GM21360 (cell line): ENCODE data around the gene ZBTB11.
"Not testable (repeated sequence)": the region's sequence is repeated elsewhere in the genome, so short reads cannot be mapped to it uniquely, and the experiment has no call there.

ENCODE experiments used
- ATAC-seq: cut with Tn5 transposase; IDR thresholded peaks from one replicate; pipeline ENCODE4 v1.9.1; 2021; ENCODE audit warnings: mild to moderate bottlenecking, moderate library complexity; ENCODE audit not compliant: unreplicated experiment

The ZBTB11 gene, protein sequence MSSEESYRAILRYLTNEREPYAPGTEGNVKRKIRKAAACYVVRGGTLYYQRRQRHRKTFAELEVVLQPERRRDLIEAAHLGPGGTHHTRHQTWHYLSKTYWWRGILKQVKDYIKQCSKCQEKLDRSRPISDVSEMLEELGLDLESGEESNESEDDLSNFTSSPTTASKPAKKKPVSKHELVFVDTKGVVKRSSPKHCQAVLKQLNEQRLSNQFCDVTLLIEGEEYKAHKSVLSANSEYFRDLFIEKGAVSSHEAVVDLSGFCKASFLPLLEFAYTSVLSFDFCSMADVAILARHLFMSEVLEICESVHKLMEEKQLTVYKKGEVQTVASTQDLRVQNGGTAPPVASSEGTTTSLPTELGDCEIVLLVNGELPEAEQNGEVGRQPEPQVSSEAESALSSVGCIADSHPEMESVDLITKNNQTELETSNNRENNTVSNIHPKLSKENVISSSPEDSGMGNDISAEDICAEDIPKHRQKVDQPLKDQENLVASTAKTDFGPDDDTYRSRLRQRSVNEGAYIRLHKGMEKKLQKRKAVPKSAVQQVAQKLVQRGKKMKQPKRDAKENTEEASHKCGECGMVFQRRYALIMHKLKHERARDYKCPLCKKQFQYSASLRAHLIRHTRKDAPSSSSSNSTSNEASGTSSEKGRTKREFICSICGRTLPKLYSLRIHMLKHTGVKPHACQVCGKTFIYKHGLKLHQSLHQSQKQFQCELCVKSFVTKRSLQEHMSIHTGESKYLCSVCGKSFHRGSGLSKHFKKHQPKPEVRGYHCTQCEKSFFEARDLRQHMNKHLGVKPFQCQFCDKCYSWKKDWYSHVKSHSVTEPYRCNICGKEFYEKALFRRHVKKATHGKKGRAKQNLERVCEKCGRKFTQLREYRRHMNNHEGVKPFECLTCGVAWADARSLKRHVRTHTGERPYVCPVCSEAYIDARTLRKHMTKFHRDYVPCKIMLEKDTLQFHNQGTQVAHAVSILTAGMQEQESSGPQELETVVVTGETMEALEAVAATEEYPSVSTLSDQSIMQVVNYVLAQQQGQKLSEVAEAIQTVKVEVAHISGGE

DNA sequence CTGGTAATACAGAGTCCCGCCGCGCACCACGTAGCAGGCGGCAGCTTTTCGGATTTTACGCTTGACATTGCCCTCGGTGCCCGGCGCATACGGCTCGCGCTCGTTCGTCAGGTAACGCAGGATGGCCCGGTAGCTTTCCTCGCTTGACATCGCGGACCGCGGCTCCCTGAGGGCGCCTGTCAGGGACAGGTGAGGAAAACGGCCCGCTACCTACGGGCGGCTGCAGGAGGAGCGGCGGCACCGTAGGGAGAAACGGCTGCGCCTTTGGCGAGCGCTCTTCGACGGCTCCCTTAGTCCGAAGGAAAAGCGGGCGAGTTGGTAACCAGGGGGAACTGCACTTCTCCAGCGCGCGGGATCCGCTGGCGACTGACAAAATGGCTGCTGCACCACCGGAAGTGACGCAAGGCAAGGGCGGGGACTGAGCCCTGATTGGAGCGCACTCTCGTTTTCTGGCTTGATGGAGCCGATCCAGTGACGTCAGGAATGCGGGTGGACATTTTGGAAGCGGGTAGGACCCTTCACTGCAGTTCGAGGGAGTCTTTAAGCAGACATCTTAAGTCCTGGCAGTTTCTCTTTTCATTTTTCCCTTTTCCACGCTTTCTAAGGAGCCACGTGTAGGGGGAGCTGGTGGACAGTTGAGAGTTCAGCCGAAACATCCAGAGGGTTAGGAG is at the start of gene ZBTB11:
TSS of gene ZBTB11 (minus strand) at position 368 of the 671 bp plus-strand sequence. CDS start at position 150, 218 bp downstream.
- peak; percentile 65 for ATAC-seq

DNA sequence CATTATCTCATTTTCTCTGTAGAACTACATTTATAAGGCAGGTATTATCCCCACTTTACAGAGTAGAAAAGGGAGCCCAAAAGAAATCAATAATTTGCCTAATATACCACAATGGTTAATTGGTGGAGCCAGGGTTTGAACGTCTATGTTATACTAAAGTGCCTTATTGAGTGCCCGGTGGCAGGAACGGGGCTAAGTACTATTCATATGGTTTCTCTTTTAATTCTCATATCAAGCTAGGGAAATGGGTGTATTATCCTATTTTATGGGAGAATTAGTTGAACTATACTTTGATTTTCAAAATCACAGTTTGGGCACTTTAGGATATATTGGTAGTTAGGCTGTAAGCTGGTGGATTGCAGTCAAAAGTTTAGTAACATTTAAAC is 49.0 kb upstream of the ZBTB11 start:
- ATAC-seq, result no peak

DNA sequence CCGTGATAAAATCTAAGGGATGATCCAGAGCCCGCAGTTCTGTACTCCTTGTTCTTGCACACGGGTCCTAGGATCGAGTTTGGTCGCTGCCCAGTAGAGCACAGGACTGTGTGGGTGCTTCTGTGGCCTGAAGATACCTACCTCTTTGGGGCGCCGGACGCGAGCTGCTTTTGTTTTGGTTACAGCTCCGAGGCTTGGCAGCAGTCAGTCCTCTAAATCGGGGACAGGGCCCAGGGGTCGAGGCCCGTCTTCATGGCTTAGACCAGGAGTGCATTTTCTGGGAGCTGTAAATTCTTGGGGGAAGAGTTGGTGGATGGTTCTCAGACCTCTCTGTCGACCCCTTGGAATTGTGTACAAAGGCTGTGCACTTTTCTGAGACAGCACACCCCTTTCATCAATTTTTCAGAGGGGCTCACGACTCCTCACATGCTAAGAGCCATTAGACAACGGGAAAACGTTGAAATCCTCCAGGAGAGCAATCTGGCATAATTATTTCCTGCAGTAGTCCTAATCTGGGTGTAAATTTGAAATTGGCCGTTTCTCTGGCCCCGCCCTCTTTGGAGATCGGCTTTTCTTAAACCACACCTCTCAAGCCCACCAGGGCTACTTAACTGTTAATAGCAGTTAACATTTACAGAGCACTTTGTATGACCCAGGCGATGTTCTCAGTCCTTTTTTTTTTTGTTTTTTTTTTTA is 48.4 kb upstream of the ZBTB11 start:
- ATAC-seq, result peak; percentile 3

DNA sequence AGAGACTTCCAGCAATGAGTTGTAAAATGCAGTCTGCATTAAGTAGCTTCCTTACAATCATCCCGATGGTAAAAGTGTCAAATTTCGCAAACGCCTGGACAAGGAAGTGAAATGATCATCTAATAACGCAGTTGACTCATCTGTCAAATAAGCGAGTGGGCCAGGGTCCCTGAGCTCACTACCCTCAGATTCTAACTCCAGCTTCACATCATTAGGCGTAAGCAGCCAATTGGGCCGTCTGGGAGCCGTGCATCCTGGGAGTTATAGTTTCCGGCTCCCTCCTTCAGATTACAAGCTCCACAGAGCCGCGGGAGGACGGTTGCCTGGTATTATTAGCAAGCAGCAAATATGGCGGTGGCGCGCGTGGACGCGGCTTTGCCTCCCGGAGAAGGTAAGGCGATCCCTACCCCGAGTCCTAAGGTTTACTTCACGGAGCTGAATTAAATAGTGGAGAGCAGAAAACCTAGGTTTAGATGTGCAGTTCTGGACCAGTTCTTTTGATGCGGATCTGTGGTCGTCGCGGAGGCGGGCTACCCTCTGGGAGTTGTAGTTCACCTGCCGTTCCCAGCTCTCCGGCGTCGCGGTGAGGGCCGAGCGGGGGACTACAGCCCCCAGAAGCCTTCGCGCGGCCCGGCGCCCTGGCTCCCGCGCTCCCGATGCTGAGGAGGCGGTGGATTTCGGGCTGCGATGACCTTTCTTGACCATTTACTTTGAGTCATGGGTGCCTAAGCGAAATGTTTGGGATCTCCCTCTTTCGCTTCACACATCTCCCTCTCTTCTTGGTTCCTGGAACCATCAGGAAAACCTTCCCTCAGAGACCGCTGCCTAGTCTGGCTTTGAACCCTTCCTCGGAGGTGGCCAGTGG is 47.6 kb upstream of the ZBTB11 start, which contains the start of gene CEP97:
TSS of gene CEP97 (plus strand) at position 286 of the 865 bp plus-strand sequence. CDS start at position 349, 63 bp downstream.
- ATAC-seq, result peak; percentile 90

DNA sequence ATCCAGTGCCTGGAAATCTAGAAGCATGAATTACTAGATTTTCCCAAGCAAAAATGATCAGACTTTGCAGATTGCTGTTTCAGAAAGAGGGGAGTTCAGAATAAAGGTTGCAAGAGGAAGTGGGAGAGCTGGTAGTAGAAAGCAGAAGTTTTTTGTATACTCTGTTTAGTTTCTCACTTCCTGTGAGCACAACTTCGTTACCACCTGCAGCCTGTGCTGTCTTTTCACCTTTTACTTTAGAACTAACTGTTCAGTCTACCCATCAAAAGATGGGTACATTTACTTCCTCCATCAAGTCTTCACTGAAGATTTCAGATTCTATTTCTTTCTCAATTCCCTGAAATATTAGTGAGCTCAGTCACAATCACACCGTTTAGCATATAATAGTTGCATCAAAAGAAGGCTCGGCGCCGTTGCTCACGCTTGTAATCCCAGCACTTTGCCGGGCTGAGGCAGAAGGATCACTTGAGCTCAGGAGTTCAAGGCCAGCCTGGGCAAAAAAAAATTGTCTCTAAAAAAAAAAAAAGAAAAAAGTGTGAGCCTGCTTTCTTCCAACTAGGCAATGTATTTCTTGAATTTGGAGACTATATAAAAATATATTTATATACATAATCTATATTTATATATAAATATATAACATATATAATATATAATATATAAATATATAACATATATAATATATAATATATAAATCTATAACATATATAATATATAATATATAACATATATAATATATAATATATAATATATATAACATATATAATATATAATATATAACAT is 45.7 kb upstream of the ZBTB11 start:
- ATAC-seq, result peak; percentile 47

DNA sequence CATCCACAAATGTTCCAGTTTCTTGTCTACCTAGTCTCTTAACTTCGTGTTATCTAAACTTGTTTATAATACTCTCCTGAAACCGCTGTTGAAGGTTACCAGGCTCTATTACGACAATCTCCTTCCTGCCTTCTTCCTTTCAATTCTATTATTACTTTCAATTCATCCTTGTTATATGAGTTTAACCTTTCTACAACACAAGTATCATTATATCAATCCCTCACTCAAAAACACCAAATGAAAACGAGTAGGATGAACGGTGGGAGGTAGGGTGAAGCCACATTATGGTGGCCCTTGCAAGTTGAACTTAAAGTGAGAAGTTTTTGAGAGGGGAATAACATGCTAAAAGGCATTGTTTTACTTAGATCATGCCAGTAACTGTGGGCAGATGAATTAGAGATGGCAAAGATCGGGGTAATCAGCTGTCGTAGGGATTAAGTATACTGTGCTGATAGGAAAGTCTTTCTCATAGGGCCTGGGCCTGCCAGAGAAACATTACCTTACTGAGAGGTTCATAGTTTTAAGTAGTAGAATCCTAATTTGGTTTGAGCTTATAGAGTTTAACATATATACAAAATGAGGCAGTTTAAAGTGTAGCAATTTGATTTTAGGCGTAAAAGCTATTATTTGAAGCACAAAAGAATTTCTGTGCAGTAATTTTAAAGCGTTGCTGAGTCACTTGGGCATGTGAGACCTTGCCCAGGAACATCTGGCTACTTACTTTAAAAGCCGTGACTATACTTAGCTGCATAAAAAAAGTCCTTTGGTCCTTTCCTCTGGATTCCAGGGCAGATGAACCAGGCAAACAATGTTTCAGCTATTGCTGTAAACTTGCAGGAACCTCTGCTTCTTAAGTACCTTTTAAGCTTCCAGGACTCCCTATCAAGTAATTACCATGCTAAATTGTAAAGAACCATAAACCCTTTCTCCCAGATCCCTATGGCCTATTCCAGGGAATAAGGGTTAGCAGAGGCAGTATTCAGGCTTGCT is 44.2 kb upstream of the ZBTB11 start:
- no peak for ATAC-seq

DNA sequence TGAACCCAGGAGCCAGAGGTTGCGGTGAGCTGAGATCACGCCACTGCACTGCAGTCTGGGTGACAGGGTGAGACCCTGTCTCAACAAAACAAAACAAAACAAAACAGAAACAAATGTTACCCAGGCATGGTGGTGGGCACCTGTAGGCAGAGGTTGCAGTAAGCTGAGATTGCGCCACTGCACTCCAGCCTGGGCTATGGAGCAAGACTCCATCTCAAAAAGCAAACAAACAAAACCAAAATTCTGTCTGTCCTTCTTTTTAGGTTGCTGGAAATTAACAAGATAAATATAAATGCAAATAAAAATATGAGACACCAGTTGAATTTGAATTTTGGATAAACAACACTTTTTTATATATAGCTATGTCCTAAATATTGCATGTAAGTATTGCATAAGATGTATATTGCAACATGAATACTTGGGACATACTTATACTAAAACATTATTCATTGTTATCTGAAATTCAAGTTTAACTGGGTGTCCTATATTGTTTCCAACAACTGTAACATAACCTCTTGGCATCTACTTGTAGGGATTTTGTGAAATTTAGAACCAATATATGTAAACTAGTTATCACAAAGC is 42.8 kb upstream of the ZBTB11 start:
- no peak for ATAC-seq

DNA sequence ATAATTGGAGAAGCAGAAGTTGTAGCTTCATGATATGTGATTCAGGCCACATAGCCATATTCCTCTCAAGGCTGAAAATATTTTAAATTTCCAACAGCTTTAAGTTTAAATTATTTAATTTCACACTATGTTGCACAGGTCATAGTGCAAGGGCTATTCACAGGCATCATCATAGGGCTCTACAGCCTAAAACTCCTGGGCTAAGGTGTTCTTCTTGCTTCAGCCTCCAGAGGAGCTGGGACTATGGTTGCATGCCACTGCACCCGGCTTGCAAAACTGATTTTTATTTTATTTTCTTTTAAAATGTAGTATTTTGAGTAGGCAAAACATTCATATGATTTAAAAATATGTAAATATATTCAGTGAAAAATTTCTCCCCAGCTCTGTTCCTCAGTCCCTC is 41.5 kb upstream of the ZBTB11 start:
- no peak for ATAC-seq

DNA sequence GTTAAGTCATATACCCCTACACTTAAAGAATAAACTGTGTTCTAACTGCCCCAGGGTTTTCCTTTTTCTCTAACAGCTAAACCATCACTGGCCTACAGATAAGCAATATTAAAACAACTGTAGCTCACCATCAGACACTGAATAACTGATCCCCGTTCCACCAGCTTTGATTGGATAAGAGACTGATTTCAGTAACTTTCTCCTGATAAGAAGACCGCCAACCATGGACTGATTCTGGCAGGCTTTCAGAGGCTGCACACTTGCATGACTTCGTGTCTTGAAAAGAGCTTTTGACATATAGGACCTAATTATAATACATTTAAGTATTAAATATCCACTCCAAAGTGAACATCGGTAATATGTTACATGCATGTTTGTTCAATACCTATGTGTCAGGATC is 32.2 kb upstream of the ZBTB11 start:
- no peak for ATAC-seq

DNA sequence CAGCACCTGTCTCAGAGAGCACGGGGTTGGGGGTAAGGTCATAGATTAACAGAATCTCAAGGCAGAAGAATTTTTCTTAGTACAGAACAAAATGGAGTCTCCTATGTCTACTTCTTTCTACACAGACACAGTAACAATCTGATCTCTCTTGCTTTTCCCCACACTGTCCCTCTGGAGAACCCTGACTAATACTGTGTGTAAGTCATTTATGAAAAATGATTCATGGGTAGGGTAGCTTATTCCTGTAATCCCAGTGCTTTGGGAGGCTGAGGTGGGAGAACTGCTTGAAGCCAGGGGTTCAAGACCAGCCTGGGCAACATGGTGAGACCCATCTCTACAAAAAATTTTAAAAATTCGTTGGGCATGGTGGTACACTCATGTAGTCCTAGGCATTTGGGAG is 27.7 kb upstream of the ZBTB11 start:
- ATAC-seq, result not testable (repeated sequence)

DNA sequence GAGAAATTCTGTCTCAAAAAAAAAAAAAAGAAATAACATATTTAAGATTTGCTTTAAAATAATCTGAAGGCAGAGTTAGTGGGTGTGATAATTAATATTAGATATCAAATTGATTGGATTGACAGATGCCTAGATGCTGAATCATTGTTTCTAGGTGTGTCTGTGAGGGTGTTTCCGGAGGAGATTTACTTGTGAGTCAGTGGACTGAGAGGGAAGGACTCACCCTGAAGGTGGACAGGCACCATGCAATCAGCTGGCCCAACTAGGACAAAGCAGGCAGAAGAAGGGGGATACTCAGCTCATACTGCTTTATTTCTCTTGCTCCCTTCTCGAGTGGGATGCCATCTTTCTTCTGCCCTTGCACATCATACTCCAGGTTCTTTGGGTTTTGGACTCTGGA is 26.2 kb upstream of the ZBTB11 start:
- ATAC-seq, result no peak

DNA sequence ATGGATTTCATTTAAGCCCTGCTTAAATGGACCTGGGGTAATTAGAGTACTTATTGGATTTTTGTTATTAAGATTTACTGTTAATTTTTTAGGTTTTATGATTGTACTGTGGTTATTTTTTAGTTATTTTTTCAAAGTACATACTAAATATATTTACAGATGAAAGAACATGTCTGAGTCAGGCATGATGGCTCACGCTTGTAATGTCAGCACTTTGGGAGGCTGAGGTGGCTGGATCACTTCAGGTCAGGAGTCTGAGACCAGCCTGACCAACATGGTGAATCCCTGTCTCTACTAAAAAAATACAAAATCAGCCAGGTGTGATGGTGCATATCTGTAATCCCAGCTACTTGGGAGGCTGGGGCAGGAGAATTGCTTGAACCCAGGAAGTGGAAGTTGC is 25.8 kb upstream of the ZBTB11 start:
- no peak for ATAC-seq

DNA sequence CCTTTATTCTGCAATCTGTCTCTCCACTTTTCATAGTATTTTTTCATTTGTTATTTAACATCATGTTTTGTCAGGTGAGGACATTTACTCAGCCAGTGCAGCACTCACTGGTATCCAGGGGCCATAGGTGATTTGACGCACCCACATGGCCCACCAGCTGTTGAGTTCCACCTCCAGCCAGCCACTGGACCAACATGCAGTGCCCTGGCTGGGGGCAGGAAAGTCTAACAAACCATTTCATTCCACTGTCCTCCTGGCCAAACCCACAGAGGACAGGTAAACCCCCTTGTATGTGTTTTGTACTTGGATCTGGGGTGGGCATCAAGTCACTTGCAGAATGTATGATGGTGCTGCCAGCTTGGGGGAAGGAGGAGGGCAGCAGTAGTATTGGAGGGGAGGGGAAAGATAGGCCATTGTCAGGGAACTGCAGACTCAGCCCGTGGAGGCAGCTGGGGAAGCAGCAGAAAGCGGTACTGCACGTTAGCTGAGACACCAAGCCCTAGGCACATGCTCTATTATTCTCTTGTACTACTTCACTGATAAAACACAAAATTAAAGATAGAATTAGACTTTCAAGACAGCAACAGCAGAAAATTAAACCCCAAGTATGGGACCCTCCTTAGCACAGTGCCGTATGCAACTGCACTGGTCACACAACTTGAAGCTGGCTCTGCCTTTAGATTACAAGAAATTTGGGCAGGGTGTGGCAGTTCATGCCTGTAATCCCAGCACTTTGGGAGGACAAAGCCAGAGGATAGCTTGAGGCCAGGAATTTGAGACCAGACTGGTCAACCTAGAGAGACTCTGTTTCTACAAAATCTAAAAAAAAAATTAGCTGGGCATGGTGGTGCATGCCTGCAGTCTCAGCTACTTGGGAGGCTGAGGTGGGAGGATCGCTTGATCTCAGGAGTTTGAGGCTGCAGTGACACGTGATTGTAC is 25.0 kb upstream of the ZBTB11 start:
- ATAC-seq, result no peak

DNA sequence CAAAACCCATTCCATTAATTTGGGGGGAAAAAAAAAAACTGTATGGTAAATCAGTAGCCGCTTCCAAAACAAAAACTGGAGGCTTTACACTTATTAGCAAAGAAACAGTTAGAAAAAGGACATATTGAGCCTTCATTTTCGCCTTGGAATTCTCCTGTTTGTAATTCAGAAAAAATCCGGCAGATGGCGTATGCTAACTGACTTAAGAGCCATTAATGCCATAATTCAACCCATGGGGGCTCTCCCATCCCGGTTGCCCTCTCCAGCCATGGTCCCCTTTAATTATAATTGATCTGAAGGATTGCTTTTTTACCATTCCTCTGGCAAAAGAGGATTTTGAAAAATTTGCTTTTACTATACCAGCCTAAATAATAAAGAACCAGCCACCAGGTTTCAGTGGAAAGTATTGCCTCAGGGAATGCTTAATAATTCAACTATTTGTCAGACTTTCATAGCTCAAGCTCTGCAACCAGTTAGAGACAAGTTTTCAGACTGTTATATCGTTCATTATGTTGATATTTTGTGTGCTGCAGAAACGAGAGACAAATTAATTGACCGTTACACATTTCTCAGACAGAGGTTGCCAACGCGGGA is 18.9 kb upstream of the ZBTB11 start:
- ATAC-seq, result no peak

DNA sequence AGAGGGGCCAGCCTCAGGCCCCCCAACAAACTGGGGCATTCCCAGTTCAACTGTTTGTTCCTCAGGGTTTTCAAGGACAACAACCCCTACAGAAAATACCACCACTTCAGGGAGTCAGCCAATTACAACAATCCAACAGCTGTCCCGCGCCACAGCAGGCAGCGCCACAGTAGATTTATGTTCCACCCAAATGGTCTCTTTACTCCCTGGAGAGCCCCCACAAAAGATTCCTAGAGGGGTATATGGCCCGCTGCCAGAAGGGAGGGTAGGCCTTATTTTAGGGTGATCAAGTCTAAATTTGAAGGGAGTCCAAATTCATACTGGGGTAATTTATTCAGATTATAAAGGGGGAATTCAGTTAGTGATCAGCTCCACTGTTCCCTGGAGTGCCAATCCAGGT is 17.9 kb upstream of the ZBTB11 start:
- not testable (repeated sequence) for ATAC-seq

DNA sequence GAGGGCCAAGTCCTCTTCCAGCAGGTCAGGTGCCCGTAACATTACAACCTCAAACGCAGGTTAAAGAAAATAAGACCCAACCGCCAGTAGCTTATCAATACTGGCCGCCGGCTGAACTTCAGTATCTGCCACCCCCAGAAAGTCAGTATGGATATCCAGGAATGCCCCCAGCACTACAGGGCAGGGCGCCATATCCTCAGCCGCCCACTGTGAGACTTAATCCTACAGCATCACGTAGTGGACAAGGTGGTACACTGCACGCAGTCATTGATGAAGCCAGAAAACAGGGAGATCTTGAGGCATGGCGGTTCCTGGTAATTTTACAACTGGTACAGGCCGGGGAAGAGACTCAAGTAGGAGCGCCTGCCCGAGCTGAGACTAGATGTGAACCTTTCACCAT is 16.6 kb upstream of the ZBTB11 start:
- peak; percentile 85 for ATAC-seq
